Umbilical cord (tissue), 2 donors: ENCODE measurements around the gene GZMH. TPM values are rescaled to one million over a fixed set of nuclear protein-coding genes. Genes with fewer than 3 reads are reported as not detected.
"Not testable (repeated sequence)": the region's sequence is repeated elsewhere in the genome, so short reads cannot be mapped to it uniquely, and the experiment has no call there.

ENCODE experiments used
- DNase-seq: peaks from one replicate; pipeline ENCODE4 v3.0.0-alpha.2; 2015; ENCODE audit warnings: low spot score
- total RNA-seq: library from RNA; depleted of rRNA; stranded (reverse); fragments of >200 nt; gene quantifications from one replicate; pipeline ENCODE4 v1.2.3, GENCODE V29; 2014; ENCODE audit warnings: low replicate concordance; ENCODE audit not compliant: insufficient read depth

Gene GZMH
- not detected for total RNA-seq

- DNase-seq, result no peak
Observed at GRCh38 chr14:24609655-24610344, at the start of gene GZMH. Gene GZMH (minus strand): TSS chr14:24609685. CDS start chr14:24609613, 72 bp downstream.

- DNase-seq, result not testable (repeated sequence)
Observed at GRCh38 chr14:24648361-24648760, 38.9 kb upstream of the GZMH start.

GRCh38 chr14:24639905-24640304 is 30.4 kb upstream of the GZMH start:
- no peak for DNase-seq

GRCh38 chr14:24639270-24639669 is 29.8 kb upstream of the GZMH start:
- no peak for DNase-seq

- no peak for DNase-seq
Observed at GRCh38 chr14:24634158-24634557, 24.7 kb upstream of the GZMH start, which contains the start of gene GZMB. Gene GZMB (minus strand): TSS chr14:24634190. CDS start chr14:24634160, 30 bp downstream.

- no peak for DNase-seq
Observed at GRCh38 chr14:24633353-24633752, 23.9 kb upstream of the GZMH start.

GRCh38 chr14:24632761-24633160 is 23.3 kb upstream of the GZMH start:
- DNase-seq, result no peak

- no peak for DNase-seq
Observed at GRCh38 chr14:24632336-24632735, 22.9 kb upstream of the GZMH start.

GRCh38 chr14:24631749-24632335 is 22.4 kb upstream of the GZMH start:
- DNase-seq, result no peak

GRCh38 chr14:24630872-24631477 is 21.5 kb upstream of the GZMH start:
- DNase-seq, result peak; percentile 24

- DNase-seq, result no peak
Observed at GRCh38 chr14:24630087-24630871, 20.8 kb upstream of the GZMH start.

- no peak for DNase-seq
Observed at GRCh38 chr14:24629521-24629920, 20.0 kb upstream of the GZMH start.

GRCh38 chr14:24613747-24614146 is 4.3 kb upstream of the GZMH start:
- no peak for DNase-seq

GRCh38 chr14:24613241-24613640 is 3.8 kb upstream of the GZMH start:
- no peak for DNase-seq

GRCh38 chr14:24612196-24612595 is 2.7 kb upstream of the GZMH start:
- DNase-seq, result no peak

GRCh38 chr14:24607635-24608514 is 1.6 kb downstream of the GZMH start:
- DNase-seq, result no peak

GRCh38 chr14:24607081-24607480 is 2.4 kb downstream of the GZMH start:
- DNase-seq, result no peak

- DNase-seq, result no peak
Observed at GRCh38 chr14:24606297-24606696, 3.2 kb downstream of the GZMH start.

GRCh38 chr14:24605435-24606190 is 3.9 kb downstream of the GZMH start:
- no peak for DNase-seq

GRCh38 chr14:24597403-24597802 is 12.1 kb downstream of the GZMH start:
- no peak for DNase-seq
